Ovary (tissue), 9 donors: ENCODE results near the gene FMNL2. TPM values are rescaled to one million over a fixed set of nuclear protein-coding genes. Genes with fewer than 3 reads are reported as not detected.

Experiments used
- DNase-seq, 5 donors: peaks; one replicate each; pipeline ENCODE4 v3.0.0-alpha.2; 2019 to 2020
- H3K27ac ChIP-seq, 2 donors: fragments of 200-600 bp; one replicate each; pipeline versions ENCODE4 v1.5.1 to v1.8.0; 2019 to 2022
- H3K27me3 ChIP-seq: fragments of 200-600 bp; one replicate; pipeline ENCODE4 v1.8.0; 2022
- H3K36me3 ChIP-seq: fragments of 200-600 bp; sonication (generic); one replicate; pipeline ENCODE4 v1.5.1; 2019
- H3K4me1 ChIP-seq: one replicate; pipeline ENCODE4 v1.8.1; 2013; ENCODE audit warnings: mild to moderate bottlenecking, moderate library complexity; ENCODE audit not compliant: insufficient read depth
- H3K4me3 ChIP-seq: fragments of 200-600 bp; sonication (generic); one replicate; pipeline ENCODE4 v1.5.1; 2017
- H3K9me3 ChIP-seq, 2 donors: fragments of 200-600 bp in 1 of 2; sonication (generic) in 1 of 2; one replicate each; pipeline versions ENCODE4 v1.5.1 to v1.8.1; 2013 to 2019; ENCODE audit warnings: mild to moderate bottlenecking in 1 of 2, moderate library complexity in 1 of 2
- EP300 ChIP-seq: sonication (generic); formaldehyde crosslinking; IDR thresholded peaks from one replicate; pipeline ENCODE4 v1.6.1; 2017; ENCODE audit warnings: antibody characterized with exemption
- POLR2A ChIP-seq: fragments of 450-650 bp; IDR thresholded peaks from one replicate; pipeline ENCODE4 v1.6.1; 2017; ENCODE audit warnings: antibody characterized with exemption, mild to moderate bottlenecking, moderate library complexity
- WGBS, 3 donors: extraction: QIAGEN DNeasy Blood & Tissue Kit in 1 of 3; methylation state at CpG; one replicate each; pipeline versions ENCODE4 v1.1.5 to v1.1.7; 2013 to 2017; 5-methylcytosine and 5-hydroxymethylcytosine counted together
- intact Hi-C, 4 donors: fragments of 100-400 bp; cut with DNase I; formaldehyde crosslinking; loops; one replicate each; pipeline versions ENCODE4 v1.11.0 to v1.15.1; 2022 to 2023
- polyA plus RNA-seq, 2 donors: library from polyadenylated mRNA; stranded (reverse); fragments of 200-250 nt in 1 of 2; fragments of 350-450 nt in 1 of 2; fragmentation: Illumina TruSeq in 1 of 2; extraction: RNeasy Lipid Tissue Mini Kit (QIAGEN cat#74804) in 1 of 2; gene quantifications; one replicate each; pipeline ENCODE4 v1.2.3, GENCODE V29; 2013 to 2014
- total RNA-seq, 7 donors: library from RNA; depleted of rRNA in 2 of 7; stranded (reverse); fragments of >200 nt in 2 of 7; fragmentation: NEBNext Ultra II Directional in 3 of 7; extraction: Animal tissue kit (Norgen Biotek cat#: 25700) in 3 of 7; gene quantifications; one replicate each; pipeline versions ENCODE4 v1.1.0 to v1.2.4, GENCODE V29; 2016 to 2023
- TF ChIP-seq, protein P1 (sequence below), 3 donors: fragments of 450-650 bp in 2 of 3; fragments of 200-600 bp in 1 of 3; IDR thresholded peaks; one replicate each; pipeline versions ENCODE4 v1.5.1 to v1.8.0; 2016 to 2022; ENCODE audit warnings: antibody characterized with exemption in 3 of 3, mild to moderate bottlenecking in 1 of 3
- donor health status: DM: no; HTN: no; CAD: no; lungs with moderate emphysema.
- donor health status: DM: no; HTN: no; CAD: no.
- donor health status: Bipolar disorder and iron deficiency.
- donor health status: DM: yes; HTN: yes; CAD: no.
- donor health status: DM: no; HTN: no; CAD: no.
- donor health status: DM: yes; HTN: yes; CAD: no.

Gene FMNL2
- total and polyA plus RNA-seq, 9 donors: 30.3 to 89.1 (median 51.3) TPM

DNA sequence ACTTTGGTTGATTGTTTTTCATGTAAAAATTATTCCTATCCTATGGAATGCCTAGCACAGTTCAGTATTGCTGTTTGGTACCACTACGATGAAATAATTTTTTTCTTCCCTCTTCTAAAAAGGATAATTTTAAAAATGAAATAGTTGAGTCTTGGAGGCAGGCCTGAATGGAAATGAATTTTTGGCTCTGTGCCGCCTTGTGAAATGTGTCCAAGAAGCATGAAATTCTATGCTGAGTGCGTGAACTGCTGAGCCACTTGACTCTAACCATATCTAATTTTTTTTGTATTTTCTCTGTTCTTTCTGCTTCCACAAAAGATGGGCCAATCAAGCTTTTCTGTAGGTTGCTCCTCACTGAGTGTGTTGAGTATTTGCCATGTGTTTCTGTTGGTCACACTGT, 287.2 kb downstream of the FMNL2 start:
- no peak overlapping the region for H3K4me3 ChIP-seq
- no peaks in the 10 kb centered on the region for H3K36me3 ChIP-seq
- no peaks in the 10 kb centered on the region for H3K27me3 ChIP-seq
- no peaks in the 10 kb centered on the region for H3K9me3 ChIP-seq
- peak in 3 of 5 donors; percentile 45 to 53 (median 46) for DNase-seq
- intact Hi-C loops: loop anchor here in 1 of 4 donors (10.0 kb wide), 1 partner anchor 287 kb away; the partner anchor contains the start of gene FMNL2
- peaks cover 3% of the 10 kb centered on the region for H3K4me1 ChIP-seq
- TF ChIP-seq EP300 (no peak), POLR2A (no peak)
- TF ChIP-seq, protein P1, sequence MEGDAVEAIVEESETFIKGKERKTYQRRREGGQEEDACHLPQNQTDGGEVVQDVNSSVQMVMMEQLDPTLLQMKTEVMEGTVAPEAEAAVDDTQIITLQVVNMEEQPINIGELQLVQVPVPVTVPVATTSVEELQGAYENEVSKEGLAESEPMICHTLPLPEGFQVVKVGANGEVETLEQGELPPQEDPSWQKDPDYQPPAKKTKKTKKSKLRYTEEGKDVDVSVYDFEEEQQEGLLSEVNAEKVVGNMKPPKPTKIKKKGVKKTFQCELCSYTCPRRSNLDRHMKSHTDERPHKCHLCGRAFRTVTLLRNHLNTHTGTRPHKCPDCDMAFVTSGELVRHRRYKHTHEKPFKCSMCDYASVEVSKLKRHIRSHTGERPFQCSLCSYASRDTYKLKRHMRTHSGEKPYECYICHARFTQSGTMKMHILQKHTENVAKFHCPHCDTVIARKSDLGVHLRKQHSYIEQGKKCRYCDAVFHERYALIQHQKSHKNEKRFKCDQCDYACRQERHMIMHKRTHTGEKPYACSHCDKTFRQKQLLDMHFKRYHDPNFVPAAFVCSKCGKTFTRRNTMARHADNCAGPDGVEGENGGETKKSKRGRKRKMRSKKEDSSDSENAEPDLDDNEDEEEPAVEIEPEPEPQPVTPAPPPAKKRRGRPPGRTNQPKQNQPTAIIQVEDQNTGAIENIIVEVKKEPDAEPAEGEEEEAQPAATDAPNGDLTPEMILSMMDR (IDR thresholded peaks at IDR 0.05): no peak
- H3K27ac ChIP-seq: no peak overlapping the region
- 53 to 67% (median 67%) methylated on average over 3 of the region's 3 CpGs for WGBS, 3 donors

DNA sequence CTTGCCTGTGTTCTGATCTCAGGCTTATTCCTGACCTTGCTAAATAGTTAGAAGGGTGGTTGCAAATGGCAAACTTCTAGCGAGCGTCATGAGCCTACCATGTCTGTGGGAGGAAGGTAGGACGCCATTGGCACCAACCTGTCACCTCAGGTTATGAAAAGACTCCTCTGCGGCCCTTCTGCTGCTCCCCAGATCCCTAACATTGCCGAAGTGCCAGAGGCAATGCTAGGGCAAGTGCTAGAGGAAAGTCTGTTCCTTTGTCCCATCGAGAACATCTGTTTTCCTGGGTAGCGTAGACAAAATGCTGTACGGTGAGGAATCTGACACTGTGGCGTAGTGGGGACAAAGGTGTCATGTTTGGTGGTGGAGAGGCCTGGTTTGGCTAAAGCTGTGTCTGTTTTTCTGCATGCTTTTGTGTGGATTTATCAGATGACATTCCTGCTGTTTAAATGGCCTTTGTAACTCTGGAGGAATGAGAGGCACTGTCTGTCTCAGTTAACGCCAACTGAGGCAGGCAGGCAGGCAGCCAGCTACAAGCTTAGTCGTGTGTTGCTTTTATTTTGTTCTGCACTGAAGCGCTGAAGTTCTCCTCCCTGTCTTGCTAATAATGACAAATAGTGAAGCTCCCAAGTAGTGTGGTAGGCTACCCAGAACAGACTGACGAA, 288.2 kb downstream of the FMNL2 start:
- TF ChIP-seq, protein P1 (IDR thresholded peaks at IDR 0.05): no peak
- TF ChIP-seq EP300 (no peak), POLR2A (no peak)
- Histone ChIP-seq H3K27ac (no peak overlapping the region), H3K36me3 (no peaks in the 10 kb centered on the region), H3K4me1 (peaks cover 3% of the 10 kb centered on the region), H3K27me3 (no peaks in the 10 kb centered on the region), H3K9me3 (no peaks in the 10 kb centered on the region), H3K4me3 (no peak overlapping the region)
- WGBS, 3 donors: 76 to 82% (median 78%) methylated on average over 13 of the region's 13 CpGs
- no peak for DNase-seq
- intact Hi-C loops: loop anchor here in 1 of 4 donors (10.0 kb wide), 1 partner anchor 288 kb away; the partner anchor contains the start of gene FMNL2

DNA sequence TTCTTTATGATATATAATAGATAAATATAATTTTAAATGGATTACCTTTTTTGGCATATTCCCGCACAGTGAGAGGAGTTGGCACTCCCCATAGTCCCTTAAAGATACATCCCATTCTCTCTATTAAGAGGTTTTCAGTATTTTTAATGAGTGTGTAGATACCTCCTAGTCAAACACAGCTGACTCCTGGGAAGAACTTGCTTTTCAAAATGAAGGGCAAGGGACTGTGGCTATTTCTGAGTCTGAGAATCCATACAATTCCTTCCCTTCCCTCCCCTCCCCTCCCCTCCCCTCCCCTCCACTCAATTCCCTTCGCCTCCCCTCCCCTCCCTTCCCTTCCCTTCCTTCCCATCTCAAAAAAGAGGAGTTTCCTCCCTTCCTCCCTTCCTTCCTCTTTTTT, 288.8 kb downstream of the FMNL2 start:
- WGBS, 3 donors: 95 to 97% (median 96%) methylated on average over 1 of the region's 2 CpGs
- Histone ChIP-seq H3K27me3 (no peaks in the 10 kb centered on the region), H3K4me3 (no peak overlapping the region), H3K27ac (no peak overlapping the region), H3K4me1 (peaks cover 3% of the 10 kb centered on the region), H3K9me3 (no peaks in the 10 kb centered on the region), H3K36me3 (no peaks in the 10 kb centered on the region)
- TF ChIP-seq EP300 (no peak), POLR2A (no peak)
- TF ChIP-seq, protein P1 (IDR thresholded peaks at IDR 0.05): no peak
- intact Hi-C loops: loop anchor here in 1 of 4 donors (10.0 kb wide), 1 partner anchor 289 kb away; the partner anchor contains the start of gene FMNL2
- DNase-seq: no peak

DNA sequence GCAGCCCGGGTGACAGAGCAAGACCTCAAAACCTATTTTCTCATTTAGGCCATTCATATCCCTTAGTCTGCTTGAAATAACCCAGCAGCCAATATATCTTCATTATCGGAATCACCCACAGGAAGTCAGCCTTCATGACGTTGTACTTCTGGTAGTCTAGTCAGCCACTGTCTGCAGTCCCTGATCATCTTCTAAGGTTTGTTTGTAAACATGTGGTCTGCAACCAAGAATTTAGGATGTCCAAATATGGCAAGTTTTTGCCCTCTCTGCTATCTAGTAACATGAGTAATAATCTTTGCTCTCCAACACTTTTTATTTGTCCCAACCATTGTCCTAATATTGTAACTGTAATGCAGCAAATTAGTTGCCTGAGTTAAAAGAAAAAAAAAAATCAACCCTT, 289.8 kb downstream of the FMNL2 start:
- intact Hi-C loops: loop anchor here in 1 of 4 donors (10.0 kb wide), 1 partner anchor 290 kb away; the partner anchor contains the start of gene FMNL2
- 54 to 72% (median 55%) methylated on average over 3 of the region's 3 CpGs for whole genome bisulfite sequencing, 3 donors
- Histone ChIP-seq H3K36me3 (no peaks in the 10 kb centered on the region), H3K4me3 (no peak overlapping the region), H3K9me3 (no peaks in the 10 kb centered on the region), H3K4me1 (peaks cover 3% of the 10 kb centered on the region), H3K27ac (no peak overlapping the region), H3K27me3 (no peaks in the 10 kb centered on the region)
- TF ChIP-seq EP300: no peak
- TF ChIP-seq, protein P1 (IDR thresholded peaks at IDR 0.05): no peak
- TF ChIP-seq POLR2A: no peak
- no peak for DNase-seq
